HCT116 (cell line): ENCODE measurements around the gene MYL5. TPM values are rescaled to one million over a fixed set of nuclear protein-coding genes. Genes with fewer than 3 reads are reported as not detected.
"Not testable (repeated sequence)": the region's sequence is repeated elsewhere in the genome, so short reads cannot be mapped to it uniquely, and the experiment has no call there.

Experiments used
- ATAC-seq: fragments of 200-7000 bp; cut with Tn5 transposase; 2 replicates; pipeline ENCODE4 v1.9.1; 2020; ENCODE audit warnings: mild to moderate bottlenecking, moderate library complexity
- BruUV-seq: library from RNA; stranded (reverse); fragments of 400-500 nt; replicated peaks from 2 replicates; lab custom pipeline; 2021; lab: Mats Ljungman, UMichigan
- CTCF ChIA-PET: fragments of 300-600 bp; sonication (Branson Sonifier 250); formaldehyde crosslinking; loops from one replicate; lab custom pipeline; 2021; ENCODE audit warnings: antibody characterized with exemption; lab: Charles Lee
- POLR2A ChIA-PET: fragments of 300-600, 350-600 bp; sonication (Branson Sonifier 250); formaldehyde crosslinking; loops from one replicate; lab custom pipeline; 2021; ENCODE audit warnings: antibody characterized with exemption; lab: Charles Lee
- RAD21 ChIA-PET, 2 experiments: fragments of 300-600 bp; sonication (Branson Sonifier 250); formaldehyde crosslinking; loops; one replicate each; lab custom pipeline; 2023; ENCODE audit warnings: low total read pairs in 2 of 2; ENCODE audit not compliant: uncharacterized antibody in 2 of 2, unreplicated experiment in 2 of 2, low non-redundant PET in 1 of 2; lab: Charles Lee
- DNase-seq: peaks from one replicate; pipeline ENCODE4 v3.0.0-alpha.2; 2010; ENCODE audit warnings: low read depth, low spot score
- H2AFZ ChIP-seq: fragments of 200-600 bp; shearing (Covaris generic), sonication (generic); 2 replicates; pipeline ENCODE4 v1.6.1; 2017; ENCODE audit warnings: low read depth, mixed run types, mixed read lengths, antibody characterized with exemption, low read length; ENCODE audit not compliant: poor library complexity, severe bottlenecking
- H3K27ac ChIP-seq: 2 replicates; pipeline ENCODE4 v1.5.1; 2012; ENCODE audit warnings: low read depth, low read length
- H3K27me3 ChIP-seq: fragments of 200-600 bp; sonication (generic); 2 replicates; pipeline ENCODE4 v1.6.1; 2016; ENCODE audit warnings: mixed run types, low read length, mixed read lengths; ENCODE audit not compliant: insufficient read depth
- H3K36me3 ChIP-seq, 2 experiments: fragments of 200-500 bp in 1 of 2; fragments of 200-600 bp in 1 of 2; sonication (Bioruptor generic) in 1 of 2; sonication (generic) in 1 of 2; 2 replicates each; pipeline versions ENCODE4 v1.5.1 to v1.6.1; 2014 to 2016; ENCODE audit warnings: low read length in 2 of 2, inconsistent platforms in 1 of 2, mixed read lengths in 1 of 2, mixed run types in 1 of 2; ENCODE audit not compliant: insufficient read depth in 2 of 2, control insufficient read depth in 1 of 2
- H3K4me1 ChIP-seq, 2 experiments: fragments of 200-600 bp in 1 of 2; sonication (generic) in 1 of 2; 2 replicates each; pipeline versions ENCODE4 v1.5.1 to v1.6.1; 2012 to 2017; ENCODE audit warnings: low read length in 2 of 2, inconsistent platforms in 1 of 2, mild to moderate bottlenecking in 1 of 2, mixed read lengths in 1 of 2, mixed run types in 1 of 2, moderate library complexity in 1 of 2; ENCODE audit not compliant: insufficient read depth in 2 of 2, control insufficient read depth in 1 of 2
- H3K4me2 ChIP-seq: fragments of 200-600 bp; sonication (generic); 2 replicates; pipeline ENCODE4 v1.6.1; 2017; ENCODE audit warnings: mixed run types, low read length, mixed read lengths
- H3K4me3 ChIP-seq, 2 experiments: fragments of 200-600 bp in 1 of 2; sonication (generic) in 1 of 2; replicated peaks in 1 of 2; 2 replicates each; pipeline ENCODE4 v1.5.1; 2011 to 2016; ENCODE audit warnings: low read length in 2 of 2, control low read depth in 1 of 2, low read depth in 1 of 2, mild to moderate bottlenecking in 1 of 2, mixed read lengths in 1 of 2, mixed run types in 1 of 2
- H3K79me2 ChIP-seq: fragments of 200-600 bp; sonication (generic); 2 replicates; pipeline ENCODE4 v1.6.1; 2017; ENCODE audit warnings: mild to moderate bottlenecking, mixed run types, low read length, moderate library complexity, mixed read lengths; ENCODE audit not compliant: insufficient read depth
- H3K9ac ChIP-seq: fragments of 200-600 bp; sonication (generic); 2 replicates; pipeline ENCODE4 v1.6.1; 2016; ENCODE audit warnings: low read length, mixed read lengths
- H3K9me2 ChIP-seq: fragments of 200-600 bp; sonication (generic), shearing (Covaris generic); 2 replicates; pipeline ENCODE4 v1.6.1; 2017; ENCODE audit warnings: mixed run types, mild to moderate bottlenecking, moderate library complexity; ENCODE audit not compliant: insufficient read depth
- H3K9me3 ChIP-seq, 2 experiments: fragments of 200-500 bp in 1 of 2; fragments of 200-600 bp in 1 of 2; sonication (Bioruptor generic) in 1 of 2; sonication (generic) in 1 of 2; 2 replicates each; pipeline ENCODE4 v1.6.1; 2014 to 2017; ENCODE audit warnings: low read length in 2 of 2, mixed read lengths in 2 of 2, inconsistent platforms in 1 of 2, low read depth in 1 of 2, mild to moderate bottlenecking in 1 of 2, mixed run types in 1 of 2, moderate library complexity in 1 of 2; ENCODE audit not compliant: control insufficient read depth in 1 of 2, insufficient read depth in 1 of 2
- H4K20me1 ChIP-seq: fragments of 200-600 bp; sonication (generic), shearing (Covaris generic); 2 replicates; pipeline ENCODE4 v1.6.1; 2017; ENCODE audit warnings: mixed run types, mild to moderate bottlenecking, moderate library complexity; ENCODE audit not compliant: insufficient read depth
- CBX3 ChIP-seq: IDR thresholded peaks from 2 replicates; pipeline ENCODE4 v1.6.1; 2012; ENCODE audit warnings: low read depth
- CEBPB ChIP-seq: IDR thresholded peaks from 2 replicates; pipeline ENCODE4 v1.6.1; 2012; ENCODE audit warnings: low read depth
- FOSL1 ChIP-seq: IDR thresholded peaks from 2 replicates; pipeline ENCODE4 v1.6.1; 2012; ENCODE audit warnings: low read depth
- JUND ChIP-seq: IDR thresholded peaks from 2 replicates; pipeline ENCODE4 v1.6.1; 2012
- POLR2A ChIP-seq: IDR thresholded peaks from 2 replicates; pipeline ENCODE4 v1.7.0; 2011; ENCODE audit warnings: borderline replicate concordance; ENCODE audit not compliant: insufficient read depth, insufficient read length; ENCODE audit errors: extremely low read depth
- POLR2AphosphoS5 ChIP-seq: IDR thresholded peaks from 2 replicates; pipeline ENCODE4 v1.6.1; 2011; ENCODE audit warnings: mild to moderate bottlenecking, low read depth, low read length, moderate library complexity
- RAD21 ChIP-seq: IDR thresholded peaks from 2 replicates; pipeline ENCODE4 v1.6.1; 2012; ENCODE audit warnings: low read depth, mild to moderate bottlenecking
- SP1 ChIP-seq: IDR thresholded peaks from 2 replicates; pipeline ENCODE4 v1.6.1; 2012; ENCODE audit warnings: low read depth
- SRF ChIP-seq: IDR thresholded peaks from 2 replicates; pipeline ENCODE4 v1.6.1; 2012; ENCODE audit warnings: low read depth
- TCF7L2 ChIP-seq: IDR thresholded peaks from 2 replicates; pipeline ENCODE4 v1.7.0; 2011; ENCODE audit warnings: borderline replicate concordance, inconsistent platforms; ENCODE audit not compliant: insufficient read depth, insufficient read length; ENCODE audit errors: extremely low read depth
- ZNF274 ChIP-seq: fragments of 200-500 bp; sonication (Bioruptor generic); IDR thresholded peaks from 2 replicates; pipeline ENCODE4 v1.6.1; 2014; ENCODE audit warnings: mild to moderate bottlenecking, low read depth, low read length, inconsistent platforms
- intact Hi-C: fragments of 100-400 bp; cut with micrococcal nuclease; formaldehyde crosslinking; loops from 2 replicates; pipeline ENCODE4 v1.10.0; 2022
- total RNA-seq: library from RNA; stranded (reverse); gene quantifications from one replicate; pipeline ENCODE4 v1.2.1, GENCODE V29; 2021; ENCODE audit not compliant: unreplicated experiment
- TF ChIP-seq, protein P1 (sequence below): IDR thresholded peaks from 2 replicates; pipeline ENCODE4 v1.6.1; 2011; ENCODE audit warnings: mild to moderate bottlenecking, low read length, moderate library complexity; ENCODE audit not compliant: insufficient replicate concordance; ENCODE audit errors: extremely low read depth
- TF ChIP-seq, protein P2 (sequence below): IDR thresholded peaks from 2 replicates; pipeline ENCODE4 v1.6.1; 2012
- TF ChIP-seq, protein P3 (sequence below): IDR thresholded peaks from 2 replicates; pipeline ENCODE4 v1.6.1; 2012

MYL5 gene
- total RNA-seq, 1 experiment from 2014 or later: 14.0 TPM

DNA sequence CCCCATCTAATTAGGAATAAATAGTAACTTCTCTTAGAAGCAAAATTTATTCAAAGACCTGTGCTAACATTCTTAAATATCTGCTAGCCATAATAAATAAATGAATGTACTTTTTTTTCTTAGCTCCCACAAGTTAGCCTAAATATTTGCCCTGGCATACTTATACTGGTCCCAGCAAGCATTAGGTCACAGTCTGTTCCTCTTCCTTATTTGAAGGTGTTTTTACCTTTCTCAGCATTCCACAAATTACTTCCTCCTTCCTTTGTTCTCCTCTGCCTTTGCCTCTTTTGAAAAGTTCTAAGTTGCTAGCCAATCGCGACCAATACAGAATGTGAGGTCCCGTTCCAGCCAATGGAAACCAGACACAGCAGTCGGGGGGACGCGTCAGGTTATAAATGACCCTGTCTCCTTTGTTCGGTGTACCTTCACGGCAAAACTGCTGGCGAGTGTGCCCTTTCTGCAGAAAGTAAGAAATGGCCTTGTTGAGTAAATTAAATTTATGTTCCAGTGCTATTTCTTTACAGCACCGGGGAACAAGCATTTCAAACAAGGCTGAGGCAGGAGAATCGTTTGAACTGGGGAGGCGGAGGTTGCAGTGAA lies 20.1 kb downstream of the MYL5 start:
- CTCF ChIA-PET, POLR2A ChIA-PET, H3K9me2 ChIP-seq, H3K9ac ChIP-seq, BruUV-seq, H3K4me2 ChIP-seq, H3K9me3 ChIP-seq, RAD21 ChIA-PET, H3K4me1 ChIP-seq, H3K27ac ChIP-seq, H2AFZ ChIP-seq, H3K79me2 ChIP-seq, DNase-seq, ATAC-seq, H3K36me3 ChIP-seq, intact Hi-C loops, H4K20me1 ChIP-seq, H3K27me3 ChIP-seq, H3K4me3 ChIP-seq: not testable (repeated sequence)

DNA sequence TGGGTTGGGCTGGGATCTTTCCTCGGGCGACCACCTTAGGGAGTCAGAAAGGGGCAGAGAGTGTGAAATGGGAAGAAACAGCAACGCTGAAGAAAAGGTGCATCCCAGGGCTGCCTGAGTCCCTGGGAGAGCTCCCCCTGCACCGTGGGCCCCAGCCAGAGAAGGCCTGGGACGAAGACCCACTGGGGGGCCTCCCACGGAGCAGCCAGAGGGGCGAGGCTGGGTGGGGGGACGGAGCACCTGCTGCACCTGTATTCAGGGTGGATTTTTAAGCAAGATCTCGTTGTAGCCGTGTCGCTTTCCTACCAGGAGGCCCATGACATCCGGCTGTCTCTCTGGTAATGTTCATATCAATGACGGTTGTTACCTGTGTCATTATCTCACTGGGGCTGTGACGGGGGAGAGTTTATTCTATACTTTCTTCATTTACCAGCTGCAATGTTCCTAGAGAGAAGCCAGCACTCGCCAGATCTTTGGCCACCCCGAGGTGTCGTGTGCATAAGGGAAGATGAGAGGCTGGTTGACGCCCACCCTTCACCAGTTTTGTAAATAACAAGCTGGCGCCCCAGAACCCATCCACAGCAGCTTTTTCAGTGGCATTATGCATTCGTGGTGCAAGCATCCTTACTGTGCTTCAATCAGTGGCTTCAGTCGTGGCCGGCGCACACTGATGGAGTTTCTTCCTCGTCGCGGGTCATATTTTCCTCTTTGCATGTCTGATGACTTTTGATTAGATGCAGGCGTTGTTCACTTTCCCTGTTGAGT lies 25.7 kb downstream of the MYL5 start:
- no TSS peak for BruUV-seq
- no peak for DNase-seq
- Histone ChIP-seq H3K27ac (no peak overlapping the region), H3K4me1 (peaks cover 0 to under 1% of the 10 kb centered on the region in 2 experiments; a peak in 2 of 4 replicates), H3K4me2 (no peak overlapping the region), H3K9me2 (no peaks in the 10 kb centered on the region), H3K36me3 (no peaks in the 10 kb centered on the region), H3K27me3 (no peaks in the 10 kb centered on the region), H3K79me2 (no peaks in the 10 kb centered on the region), H2AFZ (no peak overlapping the region), H3K9ac (no peak overlapping the region), H4K20me1 (no peaks in the 10 kb centered on the region), H3K9me3 (no peaks in the 10 kb centered on the region), H3K4me3 (no peak overlapping the region)
- RAD21 ChIA-PET: no interaction called here
- CTCF ChIA-PET: interaction anchor here (1.4 kb wide), 1 partner anchor 97 kb away, joined by 4 read pairs; no protein-coding TSS in a partner anchor
- no peak for ATAC-seq
- TF ChIP-seq RAD21 (no peak), CEBPB (no peak), POLR2AphosphoS5 (no peak), CBX3 (no peak), JUND (no peak), SRF (no peak), TCF7L2 (no peak), ZNF274 (no peak), SP1 (no peak), POLR2A (no peak), FOSL1 (no peak)
- TF ChIP-seq, protein P1, sequence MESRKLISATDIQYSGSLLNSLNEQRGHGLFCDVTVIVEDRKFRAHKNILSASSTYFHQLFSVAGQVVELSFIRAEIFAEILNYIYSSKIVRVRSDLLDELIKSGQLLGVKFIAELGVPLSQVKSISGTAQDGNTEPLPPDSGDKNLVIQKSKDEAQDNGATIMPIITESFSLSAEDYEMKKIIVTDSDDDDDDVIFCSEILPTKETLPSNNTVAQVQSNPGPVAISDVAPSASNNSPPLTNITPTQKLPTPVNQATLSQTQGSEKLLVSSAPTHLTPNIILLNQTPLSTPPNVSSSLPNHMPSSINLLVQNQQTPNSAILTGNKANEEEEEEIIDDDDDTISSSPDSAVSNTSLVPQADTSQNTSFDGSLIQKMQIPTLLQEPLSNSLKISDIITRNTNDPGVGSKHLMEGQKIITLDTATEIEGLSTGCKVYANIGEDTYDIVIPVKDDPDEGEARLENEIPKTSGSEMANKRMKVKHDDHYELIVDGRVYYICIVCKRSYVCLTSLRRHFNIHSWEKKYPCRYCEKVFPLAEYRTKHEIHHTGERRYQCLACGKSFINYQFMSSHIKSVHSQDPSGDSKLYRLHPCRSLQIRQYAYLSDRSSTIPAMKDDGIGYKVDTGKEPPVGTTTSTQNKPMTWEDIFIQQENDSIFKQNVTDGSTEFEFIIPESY: no peak
- TF ChIP-seq, protein P2, sequence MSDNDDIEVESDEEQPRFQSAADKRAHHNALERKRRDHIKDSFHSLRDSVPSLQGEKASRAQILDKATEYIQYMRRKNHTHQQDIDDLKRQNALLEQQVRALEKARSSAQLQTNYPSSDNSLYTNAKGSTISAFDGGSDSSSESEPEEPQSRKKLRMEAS: no peak
- TF ChIP-seq, protein P3, sequence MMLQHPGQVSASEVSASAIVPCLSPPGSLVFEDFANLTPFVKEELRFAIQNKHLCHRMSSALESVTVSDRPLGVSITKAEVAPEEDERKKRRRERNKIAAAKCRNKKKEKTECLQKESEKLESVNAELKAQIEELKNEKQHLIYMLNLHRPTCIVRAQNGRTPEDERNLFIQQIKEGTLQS: no peak
- intact Hi-C loops: no loop called here
- POLR2A ChIA-PET: no interaction called here
